ENCODE results near the gene TIAM2.

- TF ChIP-seq EZH2 (IDR thresholded peaks at IDR 0.05; ENCODE audit: low read depth, unreplicated experiment): no peak
- TF ChIP-seq ZNF114 (CRISPR knock-in tag; IDR thresholded peaks at IDR 0.05): no peak
- TF ChIP-seq POLR2AphosphoS5 (IDR thresholded peaks at IDR 0.05; ENCODE audit: low read depth): no peak
- no peak for TF ChIP-seq CTCF (conservative IDR thresholded peaks at IDR 0.05; ENCODE audit: low read depth in 2 of 2)
- TF ChIP-seq CREB1 (CRISPR knock-in tag; IDR thresholded peaks at IDR 0.05; ENCODE audit: low read depth): no peak
- TF ChIP-seq REST (IDR thresholded peaks at IDR 0.05; ENCODE audit: unreplicated experiment): no peak
Observed at GRCh38 chr6:155033021-155033791, 38.1 kb downstream of the TIAM2 start.
